GM18517 (cell line): ENCODE results near the gene M6PR.

Experiments
- ATAC-seq: cut with Tn5 transposase; IDR thresholded peaks from one replicate; pipeline ENCODE4 v1.9.1; 2021; ENCODE audit warnings: mild to moderate bottlenecking, moderate library complexity; ENCODE audit not compliant: unreplicated experiment

M6PR gene

GRCh38 chr12:8949342-8950220 is at the start of gene M6PR:
Gene M6PR, minus strand, starts transcription at chr12:8949645. Its CDS starts 3,241 bp downstream, at chr12:8946404.
- peak; percentile 89 for ATAC-seq

- ATAC-seq, result peak; percentile 91
Observed at GRCh38 chr12:8996682-8997405, 47.4 kb upstream of the M6PR start.

- no peak for ATAC-seq
Observed at GRCh38 chr12:8995021-8995775, 45.8 kb upstream of the M6PR start.

- no peak for ATAC-seq
Observed at GRCh38 chr12:8993827-8994226, 44.4 kb upstream of the M6PR start.

GRCh38 chr12:8991371-8992345 is 42.2 kb upstream of the M6PR start:
- no peak for ATAC-seq

- no peak for ATAC-seq
Observed at GRCh38 chr12:8989413-8989812, 40.0 kb upstream of the M6PR start, which contains the start of gene KLRG1. Gene KLRG1, plus strand, starts transcription at chr12:8989546. Its CDS starts 90 bp downstream, at chr12:8989636.

- ATAC-seq, result no peak
Observed at GRCh38 chr12:8987685-8988084, 38.2 kb upstream of the M6PR start.

- no peak for ATAC-seq
Observed at GRCh38 chr12:8987163-8987562, 37.7 kb upstream of the M6PR start.

- ATAC-seq, result no peak
Observed at GRCh38 chr12:8985213-8985754, 35.8 kb upstream of the M6PR start.

- ATAC-seq, result no peak
Observed at GRCh38 chr12:8980137-8980536, 30.7 kb upstream of the M6PR start.

GRCh38 chr12:8970432-8970831 is 21.0 kb upstream of the M6PR start:
- ATAC-seq, result no peak

GRCh38 chr12:8969861-8970411 is 20.5 kb upstream of the M6PR start:
- ATAC-seq, result no peak

- ATAC-seq, result no peak
Observed at GRCh38 chr12:8968761-8969160, 19.3 kb upstream of the M6PR start.

GRCh38 chr12:8960176-8960575 is 10.7 kb upstream of the M6PR start:
- no peak for ATAC-seq

GRCh38 chr12:8958066-8958465 is 8.6 kb upstream of the M6PR start:
- no peak for ATAC-seq

GRCh38 chr12:8957561-8957960 is 8.1 kb upstream of the M6PR start:
- ATAC-seq, result no peak

GRCh38 chr12:8956772-8957171 is 7.3 kb upstream of the M6PR start:
- ATAC-seq, result no peak

GRCh38 chr12:8956073-8956472 is 6.6 kb upstream of the M6PR start:
- ATAC-seq, result no peak

GRCh38 chr12:8953773-8954402 is 4.4 kb upstream of the M6PR start:
- no peak for ATAC-seq
